Activated gamma-delta T cell treated with anti-CD3 and anti-CD28 coated beads, Interleukin-2, amount 50 U/mL, for 16 hours (primary cell): ENCODE results near the gene RBM34.
A peak's percentile ranks its signal among the peaks of the same experiment; 100 is the strongest.
"Not testable (repeated sequence)": the region's sequence is repeated elsewhere in the genome, so short reads cannot be mapped to it uniquely, and the experiment has no call there.

ENCODE experiments used
- DNase-seq: peaks from one replicate; pipeline ENCODE4 v3.0.0-alpha.2; 2020; ENCODE audit warnings: low read depth

Gene RBM34, protein sequence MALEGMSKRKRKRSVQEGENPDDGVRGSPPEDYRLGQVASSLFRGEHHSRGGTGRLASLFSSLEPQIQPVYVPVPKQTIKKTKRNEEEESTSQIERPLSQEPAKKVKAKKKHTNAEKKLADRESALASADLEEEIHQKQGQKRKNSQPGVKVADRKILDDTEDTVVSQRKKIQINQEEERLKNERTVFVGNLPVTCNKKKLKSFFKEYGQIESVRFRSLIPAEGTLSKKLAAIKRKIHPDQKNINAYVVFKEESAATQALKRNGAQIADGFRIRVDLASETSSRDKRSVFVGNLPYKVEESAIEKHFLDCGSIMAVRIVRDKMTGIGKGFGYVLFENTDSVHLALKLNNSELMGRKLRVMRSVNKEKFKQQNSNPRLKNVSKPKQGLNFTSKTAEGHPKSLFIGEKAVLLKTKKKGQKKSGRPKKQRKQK

DNA sequence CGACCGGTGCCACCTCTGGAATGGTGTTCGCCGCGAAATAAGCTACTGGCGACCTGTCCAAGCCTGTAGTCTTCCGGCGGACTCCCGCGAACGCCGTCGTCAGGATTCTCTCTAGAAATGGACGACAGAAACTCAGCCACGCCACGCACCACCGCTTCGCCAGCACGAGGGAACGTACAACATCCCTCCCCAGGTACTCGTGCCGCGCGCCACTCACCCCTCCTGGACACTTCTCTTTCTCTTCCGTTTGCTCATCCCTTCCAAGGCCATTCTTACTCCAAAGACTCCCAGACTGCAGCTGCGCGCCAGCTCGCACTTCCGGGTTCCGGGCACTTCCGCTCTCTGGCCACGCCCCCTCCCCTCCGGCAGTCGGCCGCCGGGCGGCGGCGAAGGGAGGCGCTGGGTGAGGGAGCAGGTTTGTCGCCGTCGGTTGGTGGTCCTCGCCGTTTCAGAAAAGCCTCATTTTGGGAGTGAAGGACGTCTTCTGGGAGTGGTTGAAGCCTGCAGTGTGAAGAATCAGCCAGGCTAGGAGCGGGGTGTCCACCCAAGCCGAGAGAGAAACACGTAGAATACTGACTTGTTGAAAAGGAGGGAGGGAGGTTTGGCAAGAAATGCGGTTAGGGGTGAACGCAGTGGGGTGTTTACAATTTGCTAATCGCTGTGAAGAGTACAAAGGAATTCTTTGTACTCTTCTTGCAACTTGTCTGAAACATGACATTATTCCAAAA is at the start of gene RBM34:
Gene RBM34 (minus strand): TSS at position 294 of the 728 bp plus-strand sequence. CDS start 24 bp downstream, at position 270.
- peak; percentile 89 for DNase-seq

DNA sequence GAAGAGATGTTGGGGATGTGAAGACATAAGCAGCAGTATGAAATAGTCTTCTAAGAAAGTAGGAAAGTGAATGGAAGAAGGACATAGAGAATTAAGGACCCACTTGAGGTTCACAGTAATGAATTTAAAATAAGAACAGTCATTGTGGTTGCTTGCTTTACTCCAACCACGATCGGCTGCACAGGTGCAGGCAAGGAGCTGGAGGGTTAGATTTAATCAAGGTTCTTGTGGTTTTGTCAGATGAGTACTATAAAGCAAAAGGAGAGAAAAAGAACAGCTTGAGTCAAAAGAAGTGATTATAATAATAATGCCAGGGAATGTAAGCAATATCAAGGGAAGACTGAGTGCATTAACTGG is 46.1 kb upstream of the RBM34 start:
- no peak for DNase-seq

DNA sequence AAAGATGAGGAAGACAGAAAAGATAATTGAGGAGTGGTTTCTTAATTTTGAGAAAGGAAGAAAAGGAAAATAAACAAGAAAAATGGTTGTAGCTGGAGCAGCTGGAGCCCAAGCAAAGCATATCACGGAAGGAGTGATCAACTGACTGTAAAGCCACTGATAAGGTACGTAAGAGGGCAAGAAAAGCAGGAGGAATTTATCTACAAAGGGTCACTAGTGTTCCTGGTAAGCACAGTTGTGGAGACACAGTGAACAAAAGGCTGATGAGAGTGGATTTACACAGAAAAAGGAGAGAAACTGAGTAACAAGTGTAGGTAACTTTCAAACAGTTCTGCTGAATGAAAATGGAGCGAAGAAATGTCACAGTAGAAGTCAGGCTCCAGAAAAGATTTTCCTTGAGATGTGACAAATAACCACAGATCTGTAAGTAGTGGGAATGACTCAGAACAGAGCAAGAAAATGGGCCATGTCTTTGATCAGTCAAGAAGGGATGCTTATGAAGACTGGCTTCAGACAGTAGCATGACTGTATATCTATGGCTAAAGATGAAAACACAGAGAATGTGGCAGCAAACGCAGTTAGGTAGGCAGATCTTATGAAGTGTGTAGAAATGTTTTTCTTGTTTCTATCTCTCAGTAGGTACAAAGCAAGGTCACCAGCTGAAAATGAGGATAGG is 45.6 kb upstream of the RBM34 start:
- DNase-seq, result no peak

DNA sequence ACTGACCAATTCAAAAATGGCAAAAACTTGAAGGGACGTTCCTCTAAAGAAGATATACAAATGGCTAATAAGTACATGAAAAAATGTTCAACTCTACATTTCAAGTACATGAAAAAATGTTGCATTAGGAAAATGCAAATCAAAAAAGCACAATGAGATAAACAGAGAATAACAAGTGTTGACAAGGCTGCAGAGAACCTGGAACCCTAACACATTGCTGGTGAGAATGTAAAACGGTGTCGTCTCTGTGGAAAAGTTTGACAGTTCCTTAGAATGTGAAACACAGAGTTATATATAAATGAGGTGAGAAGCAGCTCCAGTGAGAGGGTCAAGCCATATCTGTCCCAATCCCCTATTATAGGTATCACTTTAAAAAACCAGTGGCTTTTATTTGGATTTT is 44.6 kb upstream of the RBM34 start:
- no peak for DNase-seq

DNA sequence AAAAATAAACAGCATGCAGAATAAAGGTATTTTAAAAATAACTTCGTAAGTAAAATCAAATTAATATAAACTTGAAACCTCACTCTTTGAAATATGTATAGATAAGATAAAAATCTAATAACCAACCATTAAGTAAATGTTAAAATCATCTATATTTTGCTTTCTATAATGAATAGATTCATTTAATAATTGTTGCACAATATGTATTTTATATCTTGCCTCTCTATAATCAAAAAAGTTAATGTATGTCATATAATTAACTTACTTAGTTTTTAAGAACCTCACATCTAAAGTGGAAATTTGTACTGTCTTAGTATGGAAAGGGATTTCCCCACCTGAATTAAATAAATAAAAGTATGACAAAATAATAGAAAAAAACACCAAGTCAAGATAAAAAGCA is 42.4 kb upstream of the RBM34 start:
- DNase-seq, result no peak

DNA sequence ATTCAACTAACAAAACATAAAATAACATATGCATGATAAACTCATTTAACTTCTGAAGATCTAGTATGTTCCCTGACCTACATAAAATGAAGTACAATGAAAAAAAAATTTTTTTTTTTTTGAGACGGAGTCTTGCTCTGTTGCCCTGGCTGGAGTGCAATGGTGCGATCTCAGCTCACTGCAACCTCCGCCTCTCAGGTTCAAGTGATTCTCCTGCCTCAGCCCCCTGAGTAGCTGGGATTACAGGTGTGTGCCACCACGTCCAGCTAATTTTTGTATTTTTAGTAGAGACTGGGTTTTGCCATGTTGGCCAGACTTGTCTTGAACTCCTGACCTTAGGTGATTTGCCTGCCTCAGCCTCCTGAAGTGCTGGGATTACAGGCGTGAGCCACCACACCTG is 41.4 kb upstream of the RBM34 start:
- not testable (repeated sequence) for DNase-seq

DNA sequence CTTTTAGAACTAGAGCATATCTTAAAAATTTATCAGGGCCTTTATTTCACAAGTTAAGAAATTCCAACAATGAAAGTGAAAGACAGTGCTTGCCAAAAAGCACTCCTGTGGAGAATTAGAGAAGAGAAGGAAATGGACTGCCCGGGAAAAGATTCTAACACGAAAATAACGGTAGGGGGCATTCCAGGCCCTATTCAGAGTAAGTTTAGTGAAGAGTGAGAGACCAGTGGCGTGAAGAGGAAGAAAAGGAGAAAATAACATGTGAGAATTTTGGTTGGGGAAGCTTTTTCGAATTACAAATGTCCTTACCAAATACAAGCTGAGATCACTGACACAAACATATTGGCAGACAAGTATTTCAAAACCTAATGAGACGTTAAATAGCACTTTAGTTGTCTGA is 38.4 kb upstream of the RBM34 start:
- no peak for DNase-seq

DNA sequence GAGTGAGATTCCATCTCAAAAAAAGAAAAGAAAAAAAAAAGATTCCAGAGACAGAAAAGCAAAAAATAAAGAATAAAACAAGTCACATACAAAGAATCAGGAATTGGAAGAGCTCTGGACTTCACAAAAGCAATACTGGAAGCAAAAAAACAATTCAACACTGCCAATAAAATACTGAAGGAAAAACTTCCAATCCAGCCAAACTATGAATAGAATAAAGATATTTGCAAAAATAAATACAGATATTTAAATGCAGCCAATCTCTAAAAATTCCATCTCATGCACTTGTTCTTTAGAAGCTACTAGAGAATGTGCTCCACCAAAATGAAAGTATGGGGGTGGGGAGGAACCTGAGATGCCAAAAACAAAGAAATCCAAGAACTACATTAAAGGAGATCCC is 29.4 kb upstream of the RBM34 start:
- no peak for DNase-seq

DNA sequence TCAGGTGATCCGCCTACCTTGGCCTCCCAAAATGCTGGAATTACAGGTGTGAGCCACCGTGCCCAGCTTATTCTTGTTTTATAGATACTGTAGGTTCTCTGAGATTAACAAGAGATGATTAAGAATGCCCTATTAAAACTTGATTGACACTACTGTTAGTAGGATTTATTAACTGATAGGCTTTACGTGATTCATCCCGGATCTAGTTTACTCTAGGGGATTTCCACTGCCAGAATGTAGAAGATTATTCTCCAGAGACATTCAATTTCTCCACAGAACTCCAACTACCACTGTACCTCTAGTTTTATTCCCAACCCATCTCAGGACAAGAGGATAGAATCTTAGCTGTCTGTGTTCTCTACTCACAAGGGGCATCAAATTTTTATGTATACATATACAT is 26.3 kb upstream of the RBM34 start:
- DNase-seq, result no peak

DNA sequence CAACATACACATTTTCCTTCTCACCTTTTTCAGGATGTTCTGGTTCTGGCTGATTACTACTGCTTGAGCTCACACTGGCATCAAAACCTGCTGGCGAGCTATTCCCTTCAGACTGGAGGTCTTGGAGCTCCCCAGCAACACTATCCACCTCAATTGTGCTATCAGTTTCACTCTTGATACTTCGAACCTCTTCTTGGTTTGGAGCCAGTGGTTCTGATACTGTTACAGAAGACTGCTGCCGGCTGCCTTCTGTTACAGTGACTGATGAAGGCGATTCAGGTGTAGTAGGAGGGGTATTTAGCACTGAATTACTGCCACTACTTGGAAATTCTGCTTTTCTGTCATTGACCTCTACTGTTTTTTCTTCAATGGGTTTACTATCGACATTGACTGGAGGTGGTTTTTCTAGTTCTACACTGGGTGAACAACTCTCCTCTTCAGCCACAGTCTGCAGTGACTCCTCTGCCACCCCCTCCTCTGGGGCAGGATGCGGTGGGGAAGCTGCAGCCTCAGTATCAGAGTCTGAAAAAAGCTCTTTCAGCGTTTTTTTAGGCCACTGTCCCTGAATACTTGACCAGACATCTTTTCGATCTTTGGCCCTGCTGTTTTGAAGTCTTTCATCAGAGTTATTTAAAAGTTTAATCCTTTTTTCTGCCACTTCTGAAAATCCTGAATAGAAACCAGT is 20.7 kb upstream of the RBM34 start:
- DNase-seq, result no peak

DNA sequence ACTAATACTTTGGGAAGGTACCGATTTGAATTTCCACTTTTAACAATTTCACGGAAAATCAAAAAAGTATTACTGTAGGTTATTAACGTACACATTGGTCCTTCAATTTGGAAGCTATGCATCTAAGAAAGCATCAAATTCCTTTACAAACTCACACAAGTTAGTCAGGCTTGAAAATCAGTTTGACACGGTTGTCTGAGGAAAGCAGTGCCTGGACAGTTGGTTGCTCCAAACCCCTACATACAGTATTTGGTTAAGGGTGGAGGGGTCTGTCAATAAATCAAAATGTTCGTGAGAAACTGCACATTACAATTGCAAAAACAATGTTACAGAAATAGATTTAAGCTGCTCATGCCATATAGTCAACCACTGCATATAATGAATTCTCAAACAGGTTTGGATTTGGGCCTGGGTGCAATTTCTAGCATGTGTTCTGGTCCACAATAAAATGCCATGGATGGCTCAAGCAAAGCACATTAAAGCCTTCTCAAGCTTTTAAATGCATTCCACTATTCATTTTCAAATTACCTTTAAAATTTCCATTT is 19.9 kb upstream of the RBM34 start:
- DNase-seq, result no peak

DNA sequence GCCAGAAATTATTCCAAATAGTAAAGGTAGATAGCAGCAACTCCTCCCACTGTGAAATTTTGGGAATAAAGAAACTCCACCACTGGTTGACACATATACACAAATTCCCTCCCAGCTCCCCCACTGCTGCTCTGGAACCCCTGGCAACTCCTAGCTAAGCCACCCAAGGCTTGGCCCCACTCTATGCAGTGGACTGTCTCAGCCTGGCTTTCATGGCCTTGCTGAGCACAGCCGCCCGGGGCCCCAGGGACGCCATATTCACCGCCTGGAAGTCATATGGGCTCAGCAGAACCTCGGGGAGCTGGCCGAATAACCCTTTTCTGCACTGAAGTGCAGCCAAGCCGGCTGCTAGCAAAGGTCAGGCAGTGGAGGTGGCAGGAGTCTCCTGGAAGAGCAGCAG is 15.4 kb upstream of the RBM34 start:
- no peak for DNase-seq

DNA sequence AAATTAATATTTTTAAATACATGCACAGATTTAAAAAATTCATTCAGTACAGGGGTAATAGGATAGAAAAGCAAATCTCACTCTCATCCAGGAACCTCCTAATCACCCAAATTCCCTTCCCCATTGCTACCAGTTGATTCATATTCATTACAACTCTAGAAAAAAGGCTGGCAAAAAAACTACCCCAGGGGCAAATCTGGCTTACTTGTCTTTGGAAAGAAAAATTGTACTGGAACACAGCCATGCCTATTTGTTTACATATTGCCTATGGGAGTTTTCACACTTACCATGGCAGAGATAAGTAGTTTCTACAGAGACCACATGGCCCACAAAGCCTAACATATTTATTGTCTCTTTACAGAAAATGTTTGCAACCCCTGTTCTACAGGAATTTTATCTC is 8.9 kb upstream of the RBM34 start:
- no peak for DNase-seq

DNA sequence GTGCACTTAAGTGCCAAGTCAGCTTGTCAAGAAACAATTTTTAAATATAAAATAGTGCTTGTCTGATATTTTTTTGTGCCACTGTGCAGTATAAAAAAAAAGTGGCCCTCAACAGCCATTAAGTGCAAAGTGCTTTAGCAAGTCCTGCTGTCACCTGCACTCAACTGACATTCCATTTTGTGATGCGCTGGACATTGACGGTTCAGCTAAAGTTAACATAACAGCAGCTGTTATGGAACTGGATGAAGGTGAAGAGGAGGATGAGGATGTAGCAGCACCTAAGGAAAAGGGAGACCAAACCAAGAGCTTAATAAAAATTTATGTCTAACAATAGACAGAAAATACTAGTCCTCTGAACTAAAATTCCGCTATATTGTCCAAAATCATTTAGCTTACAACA is 7.3 kb upstream of the RBM34 start:
- no peak for DNase-seq

DNA sequence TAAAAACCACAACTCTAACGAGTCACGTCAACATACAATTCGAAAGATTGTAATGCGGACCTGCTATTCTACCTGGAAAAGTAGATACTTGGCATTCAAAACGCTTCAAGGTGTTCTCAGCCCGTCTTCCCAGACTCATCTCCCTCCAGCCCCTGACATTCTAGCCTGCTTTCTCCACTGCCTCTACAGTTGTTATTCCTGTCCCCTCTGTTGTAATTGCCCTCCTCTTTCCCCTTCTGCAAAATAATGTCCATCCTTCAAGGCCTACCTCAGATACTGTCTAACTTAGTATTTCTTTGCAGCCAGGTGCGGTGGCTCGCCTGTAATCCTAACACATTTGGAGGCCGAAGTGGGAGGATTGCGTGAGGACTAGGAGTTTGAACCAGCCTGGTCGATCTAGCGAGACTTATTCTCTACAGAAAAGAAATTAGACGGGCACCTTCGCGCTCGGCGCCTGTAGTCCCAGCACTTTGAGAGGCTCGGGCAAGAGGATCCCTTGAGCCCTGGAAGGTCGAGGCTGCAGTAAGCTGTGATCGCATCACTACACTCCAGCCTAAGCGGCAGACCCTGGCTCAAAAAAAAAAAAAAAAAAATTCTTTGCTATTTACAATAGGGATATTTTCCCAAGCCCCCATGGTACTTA is 756 bp upstream of the RBM34 start:
- no peak for DNase-seq

DNA sequence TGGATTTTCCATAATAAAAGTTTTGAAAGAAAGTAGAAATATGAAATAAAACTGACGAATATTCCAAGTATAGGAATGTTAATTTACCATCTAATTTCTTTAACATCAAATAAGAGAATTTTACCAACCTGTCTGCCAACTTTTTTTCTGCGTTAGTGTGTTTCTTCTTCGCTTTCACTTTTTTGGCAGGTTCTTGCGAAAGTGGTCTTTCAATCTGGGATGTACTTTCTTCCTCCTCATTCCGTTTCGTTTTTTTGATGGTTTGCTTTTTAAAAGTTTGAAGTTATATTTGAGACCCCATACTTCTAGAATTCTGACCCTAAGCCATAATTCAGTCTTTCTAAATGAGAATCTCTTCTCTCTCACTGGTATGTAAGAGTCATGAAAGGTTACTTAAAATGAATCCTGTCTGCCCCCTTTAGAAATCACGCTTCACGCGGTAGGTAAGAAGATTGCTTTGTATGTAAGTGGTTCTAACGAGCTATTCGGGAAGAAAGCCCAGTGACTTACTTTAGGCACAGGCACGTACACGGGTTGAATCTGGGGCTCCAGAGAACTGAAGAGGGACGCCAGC is 580 bp downstream of the RBM34 start:
- DNase-seq, result no peak

DNA sequence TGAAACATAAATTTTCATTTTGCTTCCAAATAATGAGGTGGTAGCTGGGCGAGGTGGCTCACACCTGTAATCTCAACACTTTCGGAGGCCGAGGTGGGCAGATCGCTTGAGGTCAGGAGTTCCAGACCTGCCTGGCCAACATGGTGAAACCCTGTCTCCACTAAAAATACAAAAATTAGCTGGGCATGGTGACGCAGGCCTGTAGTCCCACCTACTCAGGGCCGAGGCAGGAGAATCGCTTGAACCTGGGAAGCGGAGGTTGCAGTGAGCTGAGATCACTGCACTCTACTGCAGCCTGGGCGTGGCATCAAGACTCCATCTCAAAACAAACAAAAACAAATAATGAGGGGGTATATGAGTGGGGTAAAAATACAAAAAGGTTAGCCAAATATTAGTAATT is 1.1 kb downstream of the RBM34 start:
- not testable (repeated sequence) for DNase-seq

DNA sequence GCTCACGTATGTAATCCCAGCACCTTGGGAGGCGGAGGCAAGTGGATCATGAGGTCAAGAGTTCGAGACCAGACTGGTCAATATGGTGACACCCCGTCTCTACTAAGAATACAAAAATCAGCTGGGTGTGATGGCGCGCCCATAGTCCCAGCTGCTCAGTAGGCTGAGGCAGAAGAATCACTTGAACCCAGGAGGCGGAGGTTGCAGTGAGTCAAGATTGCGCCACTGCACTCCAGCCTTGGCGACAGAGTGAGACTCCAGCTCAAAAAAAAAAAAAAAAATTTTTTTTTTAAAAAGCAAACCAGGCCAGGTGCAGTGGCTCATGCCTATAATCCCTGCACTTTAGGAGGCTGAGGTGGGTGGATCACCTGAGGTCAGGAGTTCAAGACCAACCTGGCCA is 1.8 kb downstream of the RBM34 start:
- not testable (repeated sequence) for DNase-seq

DNA sequence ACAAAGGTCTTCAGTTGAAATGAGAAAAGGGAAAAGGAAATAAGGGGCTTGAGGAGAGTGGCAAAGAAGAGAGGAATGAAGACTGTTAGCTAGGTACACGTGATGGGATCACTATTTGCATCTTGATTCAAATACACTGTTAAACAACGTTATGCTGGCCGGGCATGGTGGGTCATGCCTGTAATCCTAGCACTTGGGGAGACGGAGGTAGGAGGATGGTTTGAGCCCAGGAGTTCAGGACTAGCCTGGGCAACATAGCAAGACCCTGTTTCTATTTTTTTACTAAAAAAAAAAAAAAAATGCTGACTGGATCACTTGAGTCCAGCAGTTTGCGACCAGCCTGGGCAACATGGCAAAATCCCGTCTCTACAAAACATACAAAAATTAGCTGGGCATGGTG is 2.4 kb downstream of the RBM34 start:
- DNase-seq, result no peak

DNA sequence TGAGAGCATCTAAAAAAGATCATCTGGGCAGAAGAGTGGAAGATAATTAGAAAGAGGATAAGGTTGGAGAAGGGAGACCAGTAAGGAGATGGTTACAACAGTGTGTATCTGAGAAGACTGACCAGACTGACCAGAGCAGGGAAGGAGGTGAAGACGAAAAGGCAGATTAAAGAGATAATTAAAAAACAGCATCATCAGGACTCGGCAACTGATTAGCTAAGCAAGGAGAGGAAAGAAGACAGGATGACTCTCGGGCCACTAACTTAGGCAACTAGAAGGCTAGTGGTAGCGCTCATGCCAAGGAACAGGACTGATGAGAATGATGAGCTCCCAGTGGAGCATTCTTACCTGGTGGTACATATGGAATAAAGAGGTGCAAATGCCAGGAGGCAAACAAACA is 3.9 kb downstream of the RBM34 start:
- DNase-seq, result no peak

DNA sequence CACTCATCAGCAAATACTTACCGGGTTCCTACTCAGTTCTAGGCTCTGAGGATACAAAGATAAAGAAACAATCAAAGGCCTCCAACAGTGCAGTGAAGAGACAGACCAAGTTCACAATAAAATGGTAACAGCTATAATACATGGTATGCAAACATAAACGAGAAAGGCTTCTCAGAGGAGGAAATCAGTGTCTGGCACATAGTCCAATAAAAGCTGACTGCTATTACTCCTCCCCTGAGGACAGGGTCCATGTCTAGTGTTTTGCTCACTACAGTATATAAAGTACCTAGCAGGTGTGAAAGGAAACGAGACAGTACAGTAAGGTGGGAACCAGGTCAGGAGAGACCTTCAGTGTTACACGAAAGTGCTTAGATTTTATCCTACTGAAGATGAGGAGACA is 4.3 kb downstream of the RBM34 start:
- no peak for DNase-seq
